ENCODE measurements around the gene IFT27. TPM values are rescaled to one million over a fixed set of nuclear protein-coding genes. Genes with fewer than 3 reads are reported as not detected.

Gene IFT27
- total RNA-seq, 1 experiment from 2014 or later = 74.2 TPM

DNA sequence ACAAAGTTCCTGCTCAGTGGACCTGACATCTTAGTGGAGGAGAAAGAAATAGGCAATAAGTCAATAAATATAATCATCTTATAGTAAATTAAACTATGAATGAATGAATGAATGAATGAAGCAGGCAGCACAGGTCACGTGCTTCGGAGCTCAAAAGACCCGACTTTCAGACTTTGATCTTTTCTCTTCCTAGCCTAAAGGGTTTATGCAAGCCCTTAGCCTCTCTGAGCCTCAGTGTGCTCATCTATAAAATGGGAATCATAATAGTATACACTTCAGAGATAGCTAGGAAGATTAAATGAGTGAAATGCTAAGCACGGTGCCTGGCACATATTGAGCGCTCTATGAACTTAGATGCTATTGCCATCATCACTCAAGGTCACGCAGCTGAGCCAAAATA is 33.4 kb upstream of the IFT27 start:
- Histone ChIP-seq H2AFZ (no peak overlapping the region), H3K4me2 (peak overlapping the region; percentile 1; the same call in 1 of the 2 replicates), H3K79me2 (ENCODE audit: low read depth) (no peaks in the 10 kb centered on the region), H3K27me3 (ENCODE audit: insufficient read depth, low read depth) (peaks cover 31% of the 10 kb centered on the region; the same call in 1 of the 2 replicates), H3K9me2 (ENCODE audit: insufficient read depth) (no peaks in the 10 kb centered on the region), H4K20me1 (ENCODE audit: insufficient read depth) (no peaks in the 10 kb centered on the region), H3K27ac (no peak overlapping the region), H3K36me3 (ENCODE audit: low read depth) (no peaks in the 10 kb centered on the region), H3K4me3 (no peak overlapping the region), H3F3A (ENCODE audit: insufficient read depth, low read depth) (no peaks in the 10 kb centered on the region), H3K4me1 (replicated peaks; ENCODE audit: insufficient read depth) (peaks cover 22% of the 10 kb centered on the region), H3K9me3 (ENCODE audit: insufficient read depth, low read depth) (no peaks in the 10 kb centered on the region)
- no TSS peak for BruUV-seq (replicated peaks)
- DNase-seq = no peak
- intact Hi-C loops (cut with micrococcal nuclease; ENCODE audit: unreplicated experiment) = no loop called here
- TF ChIP-seq EZH2 (IDR thresholded peaks at IDR 0.05; ENCODE audit: low read depth) = no peak
- TF ChIP-seq, protein P1, sequence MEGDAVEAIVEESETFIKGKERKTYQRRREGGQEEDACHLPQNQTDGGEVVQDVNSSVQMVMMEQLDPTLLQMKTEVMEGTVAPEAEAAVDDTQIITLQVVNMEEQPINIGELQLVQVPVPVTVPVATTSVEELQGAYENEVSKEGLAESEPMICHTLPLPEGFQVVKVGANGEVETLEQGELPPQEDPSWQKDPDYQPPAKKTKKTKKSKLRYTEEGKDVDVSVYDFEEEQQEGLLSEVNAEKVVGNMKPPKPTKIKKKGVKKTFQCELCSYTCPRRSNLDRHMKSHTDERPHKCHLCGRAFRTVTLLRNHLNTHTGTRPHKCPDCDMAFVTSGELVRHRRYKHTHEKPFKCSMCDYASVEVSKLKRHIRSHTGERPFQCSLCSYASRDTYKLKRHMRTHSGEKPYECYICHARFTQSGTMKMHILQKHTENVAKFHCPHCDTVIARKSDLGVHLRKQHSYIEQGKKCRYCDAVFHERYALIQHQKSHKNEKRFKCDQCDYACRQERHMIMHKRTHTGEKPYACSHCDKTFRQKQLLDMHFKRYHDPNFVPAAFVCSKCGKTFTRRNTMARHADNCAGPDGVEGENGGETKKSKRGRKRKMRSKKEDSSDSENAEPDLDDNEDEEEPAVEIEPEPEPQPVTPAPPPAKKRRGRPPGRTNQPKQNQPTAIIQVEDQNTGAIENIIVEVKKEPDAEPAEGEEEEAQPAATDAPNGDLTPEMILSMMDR (conservative IDR thresholded peaks at IDR 0.05) = no peak
- ChIA-PET CTCF (no interaction called here), POLR2A (ENCODE audit: unreplicated experiment) (no interaction called here)

DNA sequence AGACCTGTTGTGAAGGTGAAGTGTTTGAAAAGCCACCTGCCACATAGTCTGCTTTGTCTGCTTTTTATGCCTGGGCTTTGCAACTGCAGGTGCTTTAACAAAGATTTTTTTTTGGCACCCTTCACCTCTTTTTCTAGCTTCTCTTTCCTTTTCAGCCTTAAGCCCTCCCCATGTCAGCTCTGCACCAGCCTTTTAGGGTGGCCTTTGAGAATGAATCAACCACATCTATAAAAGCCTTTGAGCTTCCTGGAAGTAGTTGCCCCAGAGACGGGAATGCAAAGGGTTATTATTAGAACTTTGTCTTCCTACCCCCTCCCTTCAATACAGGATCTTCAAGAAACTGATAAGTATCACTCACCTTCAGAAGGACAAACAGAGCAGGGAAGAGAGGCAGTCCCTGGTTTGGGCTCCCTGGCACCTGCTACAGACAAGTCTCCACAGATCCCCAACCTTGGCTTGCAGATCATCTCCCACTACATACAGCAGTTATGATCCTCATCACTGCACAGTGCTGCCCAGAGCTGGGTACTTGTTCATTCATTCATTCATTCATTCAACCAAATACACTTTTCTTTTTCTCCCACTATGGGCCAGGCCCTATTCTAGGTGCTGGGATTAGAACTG is 32.9 kb upstream of the IFT27 start:
- intact Hi-C loops (cut with micrococcal nuclease; ENCODE audit: unreplicated experiment) = no loop called here
- Histone ChIP-seq H3F3A (ENCODE audit: insufficient read depth, low read depth) (no peaks in the 10 kb centered on the region), H3K4me1 (replicated peaks; ENCODE audit: insufficient read depth) (peaks cover 22% of the 10 kb centered on the region), H3K36me3 (ENCODE audit: low read depth) (no peaks in the 10 kb centered on the region), H3K4me2 (peak overlapping the region; percentile 1; the same call in 1 of the 2 replicates), H4K20me1 (ENCODE audit: insufficient read depth) (no peaks in the 10 kb centered on the region), H3K27ac (no peak overlapping the region), H3K9me3 (ENCODE audit: insufficient read depth, low read depth) (no peaks in the 10 kb centered on the region), H3K79me2 (ENCODE audit: low read depth) (no peaks in the 10 kb centered on the region), H3K27me3 (ENCODE audit: insufficient read depth, low read depth) (peaks cover 31% of the 10 kb centered on the region), H2AFZ (no peak overlapping the region), H3K9me2 (ENCODE audit: insufficient read depth) (no peaks in the 10 kb centered on the region), H3K4me3 (no peak overlapping the region)
- CTCF ChIA-PET = no interaction called here
- BruUV-seq (replicated peaks) = no TSS peak
- TF ChIP-seq EZH2 (IDR thresholded peaks at IDR 0.05; ENCODE audit: low read depth) = no peak
- TF ChIP-seq, protein P1 (conservative IDR thresholded peaks at IDR 0.05) = no peak
- POLR2A ChIA-PET (ENCODE audit: unreplicated experiment) = no interaction called here
- peak in 1 of 2 experiments; percentile 66 for DNase-seq

DNA sequence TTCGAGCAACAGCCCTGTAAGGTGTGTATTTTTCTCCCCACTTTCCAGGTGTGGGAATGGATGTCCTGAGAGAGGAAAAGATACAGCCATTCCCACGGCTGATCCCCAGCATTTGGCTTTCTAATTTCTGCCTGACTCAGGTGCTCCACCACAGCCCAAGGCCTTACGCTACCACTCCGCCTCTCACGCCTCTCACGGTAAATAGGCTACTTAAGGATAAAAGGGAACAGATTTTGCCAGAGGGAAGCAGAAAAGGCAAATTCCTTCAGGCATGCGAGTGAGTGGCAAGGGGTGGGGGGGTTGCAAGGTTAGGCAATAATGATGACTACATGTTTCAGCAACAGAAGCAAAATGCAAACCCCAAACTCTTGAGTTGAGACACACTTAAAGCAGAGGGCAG is 31.7 kb upstream of the IFT27 start:
- ChIA-PET POLR2A (ENCODE audit: unreplicated experiment) (no interaction called here), CTCF (interaction anchor here (0.7 kb wide), 1 partner anchor 11 kb away, joined by 3 read pairs; no protein-coding TSS in a partner anchor)
- intact Hi-C loops (cut with micrococcal nuclease; ENCODE audit: unreplicated experiment) = no loop called here

More for the DNA sequence above, 31.7 kb upstream of the IFT27 start:
- Histone ChIP-seq H3K36me3 (ENCODE audit: low read depth) (no peaks in the 10 kb centered on the region), H3K4me2 (peak overlapping the region; percentile 1; the same call in 1 of the 2 replicates), H3F3A (ENCODE audit: insufficient read depth, low read depth) (no peaks in the 10 kb centered on the region), H3K79me2 (ENCODE audit: low read depth) (no peaks in the 10 kb centered on the region), H3K9me3 (ENCODE audit: insufficient read depth, low read depth) (no peaks in the 10 kb centered on the region), H3K4me1 (replicated peaks; ENCODE audit: insufficient read depth) (peaks cover 22% of the 10 kb centered on the region), H3K27ac (no peak overlapping the region), H3K27me3 (ENCODE audit: insufficient read depth, low read depth) (peaks cover 27% of the 10 kb centered on the region), H4K20me1 (ENCODE audit: insufficient read depth) (no peaks in the 10 kb centered on the region), H3K4me3 (no peak overlapping the region), H2AFZ (no peak overlapping the region), H3K9me2 (ENCODE audit: insufficient read depth) (no peaks in the 10 kb centered on the region)
- no TSS peak for BruUV-seq (replicated peaks)
- peak in 1 of 2 experiments; percentile 45 for DNase-seq
- TF ChIP-seq EZH2 (IDR thresholded peaks at IDR 0.05; ENCODE audit: low read depth) = no peak
- TF ChIP-seq, protein P1 (conservative IDR thresholded peaks at IDR 0.05) = no peak
